ENCODE data around the gene TFB1M.

DNA sequence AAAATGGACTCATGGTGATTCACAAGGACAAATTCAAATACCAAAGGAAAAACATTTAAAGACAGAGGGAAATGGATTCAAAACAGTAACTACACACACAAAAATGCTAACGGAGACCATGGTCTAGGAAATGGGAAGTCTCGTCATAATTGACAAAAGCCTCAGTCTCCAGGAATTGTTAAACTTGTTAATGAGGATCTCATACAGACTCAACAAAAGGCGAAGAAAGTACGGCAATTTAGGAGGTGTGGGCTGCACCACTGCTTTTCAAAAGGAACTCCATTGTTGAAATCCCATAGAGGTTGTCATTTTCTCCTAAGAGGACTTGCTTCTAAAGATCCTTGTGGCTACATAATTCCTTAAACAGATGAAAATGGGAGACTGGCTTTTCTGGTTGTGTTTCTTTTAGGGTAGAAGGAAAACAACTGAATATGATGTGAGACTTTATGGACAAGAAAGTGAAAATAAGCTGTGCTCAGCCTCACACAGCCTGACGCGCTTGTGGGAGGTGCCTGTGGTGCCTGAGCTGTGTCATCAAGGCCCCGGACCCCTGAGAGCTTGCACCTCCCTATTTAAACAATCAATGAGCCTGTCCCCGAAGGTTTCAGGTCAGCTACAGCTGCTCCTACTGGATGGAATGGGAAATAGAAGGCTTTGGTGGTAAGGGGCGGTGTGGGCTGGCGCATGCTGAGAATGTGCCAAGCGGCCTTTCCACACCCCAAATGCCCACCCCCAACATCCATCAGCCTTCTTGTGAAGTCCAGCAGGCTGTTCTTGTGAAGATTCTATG is 53.0 kb downstream of the TFB1M start:
- TF ChIP-seq TAF1 (IDR thresholded peaks at IDR 0.05; ENCODE audit: borderline replicate concordance, insufficient read depth, low read length) (no peak), SIN3A (IDR thresholded peaks at IDR 0.05; ENCODE audit: borderline replicate concordance, insufficient read depth, low read length) (no peak), FOXP2 (optimal IDR thresholded peaks at IDR 0.05; ENCODE audit: borderline replicate concordance, extremely low read depth, extremely low read length, insufficient read depth) (no peak)
